Keratinocyte (primary cell): ENCODE measurements around the gene STAMBPL1.

Experiments
- CTCF ChIP-seq, 3 experiments: IDR thresholded peaks in 1 of 3; conservative IDR thresholded peaks in 1 of 3; optimal IDR thresholded peaks in 1 of 3; 2 replicates in 2 of 3; 3 replicates in 1 of 3; pipeline versions ENCODE3 to v1.5.1; 2011; ENCODE audit warnings: low read length in 3 of 3, mild to moderate bottlenecking in 3 of 3, moderate library complexity in 2 of 3, control low read depth in 1 of 3, inconsistent platforms in 1 of 3; ENCODE audit not compliant: insufficient read depth in 2 of 3; ENCODE audit errors: extremely low read depth in 1 of 3
- EZH2 ChIP-seq: IDR thresholded peaks from one replicate; pipeline ENCODE4 v1.6.1; 2012; ENCODE audit warnings: inconsistent platforms, mild to moderate bottlenecking, low read length, moderate library complexity

GRCh38 chr10:88944813-88945212, 64.8 kb downstream of the STAMBPL1 start:
- TF ChIP-seq CTCF (optimal IDR thresholded peaks at IDR 0.05 in 1 of 3, IDR thresholded peaks at IDR 0.05 in 1 of 3, conservative IDR thresholded peaks at IDR 0.05 in 1 of 3; ENCODE audit: extremely low read depth in 1 of 3, insufficient read depth in 2 of 3, low read length in 3 of 3) = no peak
- TF ChIP-seq EZH2 = no peak
